Uterus (tissue), 4 donors: Measurements from ENCODE around the gene ADAMTS12. TPM values are rescaled to one million over a fixed set of nuclear protein-coding genes. Genes with fewer than 3 reads are reported as not detected.
A peak's percentile ranks its signal among the peaks of the same experiment; 100 is the strongest.

Source experiments
- DNase-seq, 2 donors: peaks; one replicate each; pipeline ENCODE4 v3.0.0-alpha.2; 2019 to 2020
- H3K27ac ChIP-seq, 2 donors: fragments of 200-600 bp; sonication (generic); 1 replicate in 1 of 2; 2 replicates in 1 of 2; pipeline ENCODE4 v1.5.1; 2016 to 2018
- H3K27me3 ChIP-seq, 2 donors: fragments of 200-600 bp; sonication (generic); one replicate each; pipeline ENCODE4 v1.5.1; 2018 to 2019; ENCODE audit warnings: control low read depth in 1 of 2
- H3K36me3 ChIP-seq, 2 donors: fragments of 200-600 bp; sonication (generic); one replicate each; pipeline ENCODE4 v1.5.1; 2019; ENCODE audit warnings: control low read depth in 1 of 2
- H3K4me1 ChIP-seq, 2 donors: fragments of 200-600 bp; sonication (generic); one replicate each; pipeline ENCODE4 v1.5.1; 2018 to 2019; ENCODE audit warnings: control low read depth in 1 of 2
- H3K4me3 ChIP-seq, 2 donors: fragments of 200-600 bp; sonication (generic); 1 replicate in 1 of 2; 2 replicates in 1 of 2; pipeline ENCODE4 v1.5.1; 2018 to 2019; ENCODE audit warnings: mild to moderate bottlenecking in 1 of 2
- H3K9me3 ChIP-seq, 2 donors: fragments of 200-600 bp; sonication (generic); one replicate each; pipeline ENCODE4 v1.5.1; 2019; ENCODE audit warnings: control low read depth in 1 of 2
- CTCF ChIP-seq, 4 experiments: fragments of 200-600 bp in 2 of 4; fragments of 450-650 bp in 2 of 4; sonication (generic) in 2 of 4; IDR thresholded peaks; one replicate each; pipeline ENCODE4 v1.5.1; 2016 to 2019; ENCODE audit warnings: antibody characterized with exemption in 4 of 4, mild to moderate bottlenecking in 2 of 4, moderate library complexity in 1 of 4
- POLR2A ChIP-seq, 2 donors: fragments of 450-650 bp; IDR thresholded peaks; one replicate each; pipeline ENCODE4 v1.6.1; 2016; ENCODE audit warnings: antibody characterized with exemption in 2 of 2, mild to moderate bottlenecking in 1 of 2, moderate library complexity in 1 of 2
- intact Hi-C: fragments of 100-400 bp; cut with DNase I; formaldehyde crosslinking; loops from one replicate; pipeline ENCODE4 v1.15.1; 2023; ENCODE audit warnings: low total_unique reads
- total RNA-seq, 4 donors: library from RNA; depleted of rRNA in 3 of 4; stranded (reverse); fragments of >200 nt in 3 of 4; gene quantifications; one replicate each; pipeline versions ENCODE4 v1.1.0 to v1.2.4, GENCODE V29; 2014 to 2023
- donor health status: DM: yes; HTN: yes; CAD: no.

Gene ADAMTS12
- total RNA-seq, 4 donors from 2014 or later: 0.51 to 37.5 (median 15.6) TPM

GRCh38 chr5:33817301-33817700, 74.5 kb downstream of the ADAMTS12 start:
- Histone ChIP-seq H3K27me3 (no peaks in the 10 kb centered on the region), H3K9me3 (no peaks in the 10 kb centered on the region), H3K27ac (no peak overlapping the region), H3K36me3 (no peaks in the 10 kb centered on the region), H3K4me3 (no peak overlapping the region), H3K4me1 (no peaks in the 10 kb centered on the region)
- TF ChIP-seq POLR2A (IDR thresholded peaks at IDR 0.05): no peak
- TF ChIP-seq CTCF (IDR thresholded peaks at IDR 0.05): no peak
- no peak for DNase-seq
- intact Hi-C loops: no loop called here

DNA sequence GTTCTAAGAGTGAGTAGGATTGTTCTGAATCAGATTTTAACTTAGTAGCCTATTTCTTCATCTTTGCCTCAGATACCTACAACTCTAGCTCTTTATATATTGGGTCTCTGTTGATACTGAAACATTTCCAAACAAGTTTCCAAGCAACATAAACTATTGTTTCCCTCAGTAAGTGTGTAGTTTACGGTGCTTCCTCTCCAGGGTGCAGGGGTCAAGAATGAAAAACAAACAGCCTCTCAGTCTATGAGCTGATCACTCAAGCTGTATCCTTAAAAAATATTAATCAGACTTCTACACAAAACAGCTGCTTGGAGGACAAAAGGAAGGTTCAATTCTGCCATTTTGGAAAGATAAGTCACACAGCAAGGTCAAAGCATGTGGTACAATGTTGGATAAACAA, 75.0 kb downstream of the ADAMTS12 start:
- intact Hi-C loops: no loop called here
- H3K36me3 ChIP-seq: no peaks in the 10 kb centered on the region
- no peaks in the 10 kb centered on the region for H3K27me3 ChIP-seq
- TF ChIP-seq POLR2A (IDR thresholded peaks at IDR 0.05) (no peak), CTCF (IDR thresholded peaks at IDR 0.05) (no peak)
- no peaks in the 10 kb centered on the region for H3K4me1 ChIP-seq
- H3K27ac ChIP-seq: no peak overlapping the region
- H3K4me3 ChIP-seq: no peak overlapping the region
- DNase-seq: no peak
- no peaks in the 10 kb centered on the region for H3K9me3 ChIP-seq

DNA sequence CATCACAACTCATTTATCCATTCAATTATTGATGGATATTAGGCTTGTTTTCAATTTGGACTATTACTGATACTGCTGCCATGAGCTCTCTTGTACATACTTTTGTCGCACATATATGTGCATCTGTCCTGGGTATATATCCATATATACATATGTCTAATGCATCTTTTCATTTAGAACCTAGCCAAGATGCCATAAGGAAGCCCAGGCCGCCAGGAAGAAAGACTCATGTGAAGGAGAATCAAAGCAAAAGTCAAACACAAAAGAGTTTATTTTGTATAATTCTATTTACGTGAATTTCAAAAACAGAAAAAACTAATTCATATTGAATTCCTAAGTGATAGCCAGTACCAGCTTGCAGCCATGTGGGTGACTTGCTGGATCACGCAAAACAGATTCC, 79.0 kb downstream of the ADAMTS12 start:
- H3K27me3 ChIP-seq: no peaks in the 10 kb centered on the region
- intact Hi-C loops: no loop called here
- TF ChIP-seq CTCF (IDR thresholded peaks at IDR 0.05): no peak
- TF ChIP-seq POLR2A (IDR thresholded peaks at IDR 0.05): no peak

DNA sequence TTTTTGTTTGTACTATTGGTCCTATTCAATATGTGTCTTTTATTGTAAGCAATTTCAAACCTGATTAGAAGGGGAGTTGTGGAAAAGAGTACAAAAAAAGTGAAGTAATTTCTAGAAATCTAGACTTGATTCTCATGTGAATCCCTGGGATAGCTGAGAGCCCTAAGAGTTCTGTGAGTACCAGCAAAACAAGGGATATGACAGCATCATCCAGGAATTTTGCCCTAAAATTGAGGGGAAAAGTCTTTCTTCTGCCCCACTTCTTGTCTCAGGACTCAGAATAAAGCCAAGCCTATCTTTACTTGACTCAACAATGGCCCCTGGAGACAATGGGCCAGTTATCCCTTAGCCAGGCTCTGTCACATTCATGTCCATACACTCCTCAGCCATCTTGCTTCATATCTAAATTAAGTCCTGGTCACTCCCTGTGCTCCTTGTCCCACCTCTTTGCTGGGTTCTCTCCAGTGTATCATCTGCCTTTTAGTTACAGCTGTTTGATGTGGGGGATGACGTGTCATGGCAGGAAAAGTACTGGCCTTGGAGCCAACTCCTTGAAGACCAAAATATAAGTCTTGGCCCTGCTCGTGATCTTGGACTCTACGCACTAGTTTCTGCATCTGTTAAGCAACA, 81.2 kb downstream of the ADAMTS12 start:
- no peak overlapping the region for H3K4me3 ChIP-seq
- H3K4me1 ChIP-seq: no peaks in the 10 kb centered on the region
- H3K9me3 ChIP-seq: no peaks in the 10 kb centered on the region
- intact Hi-C loops: no loop called here
- no peaks in the 10 kb centered on the region for H3K36me3 ChIP-seq
- no peak for TF ChIP-seq POLR2A (IDR thresholded peaks at IDR 0.05)
- TF ChIP-seq CTCF (IDR thresholded peaks at IDR 0.05): no peak
- peak; percentile 52 to 64 for DNase-seq
- no peaks in the 10 kb centered on the region for H3K27me3 ChIP-seq
- peak overlapping the region; percentile 11 to 57 for H3K27ac ChIP-seq

More for the DNA sequence above, 79.0 kb downstream of the ADAMTS12 start:
- Histone ChIP-seq H3K36me3 (no peaks in the 10 kb centered on the region), H3K4me1 (no peaks in the 10 kb centered on the region), H3K4me3 (no peak overlapping the region), H3K27ac (no peak overlapping the region), H3K9me3 (no peaks in the 10 kb centered on the region)
- no peak for DNase-seq

DNA sequence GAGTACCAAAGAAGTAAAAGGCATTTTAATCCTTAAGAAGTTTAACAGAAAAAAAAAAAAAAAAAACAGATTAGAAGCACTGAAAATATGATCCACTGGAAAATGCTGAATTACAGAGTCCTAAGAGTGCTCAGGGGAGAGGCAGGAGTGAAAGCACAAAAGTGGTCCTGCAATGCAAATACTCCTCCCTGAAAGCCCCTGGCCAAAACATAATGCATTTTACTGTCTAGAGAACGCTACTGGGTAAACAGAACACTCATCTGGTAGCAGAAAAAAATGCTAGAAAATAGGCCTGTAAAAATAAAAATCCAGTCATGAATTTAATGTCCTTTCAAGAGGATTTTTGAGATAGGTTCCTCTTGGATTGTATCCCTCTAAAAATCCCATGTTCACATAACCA, 81.9 kb downstream of the ADAMTS12 start:
- intact Hi-C loops: no loop called here
- Histone ChIP-seq H3K27ac (peak overlapping the region; percentile 11 to 57), H3K4me1 (no peaks in the 10 kb centered on the region), H3K4me3 (no peak overlapping the region), H3K27me3 (no peaks in the 10 kb centered on the region), H3K36me3 (no peaks in the 10 kb centered on the region), H3K9me3 (no peaks in the 10 kb centered on the region)
- DNase-seq: no peak
- no peak for TF ChIP-seq CTCF (IDR thresholded peaks at IDR 0.05)
- no peak for TF ChIP-seq POLR2A (IDR thresholded peaks at IDR 0.05)
